GM21576 (cell line): ENCODE results near the gene RELN.
A peak's percentile ranks its signal among the peaks of the same experiment; 100 is the strongest.
"Not testable (repeated sequence)": the region's sequence is repeated elsewhere in the genome, so short reads cannot be mapped to it uniquely, and the experiment has no call there.

Experiments used
- ATAC-seq: cut with Tn5 transposase; IDR thresholded peaks from one replicate; pipeline ENCODE4 v1.9.1; 2021; ENCODE audit warnings: mild to moderate bottlenecking, moderate library complexity; ENCODE audit not compliant: unreplicated experiment

The RELN gene

DNA sequence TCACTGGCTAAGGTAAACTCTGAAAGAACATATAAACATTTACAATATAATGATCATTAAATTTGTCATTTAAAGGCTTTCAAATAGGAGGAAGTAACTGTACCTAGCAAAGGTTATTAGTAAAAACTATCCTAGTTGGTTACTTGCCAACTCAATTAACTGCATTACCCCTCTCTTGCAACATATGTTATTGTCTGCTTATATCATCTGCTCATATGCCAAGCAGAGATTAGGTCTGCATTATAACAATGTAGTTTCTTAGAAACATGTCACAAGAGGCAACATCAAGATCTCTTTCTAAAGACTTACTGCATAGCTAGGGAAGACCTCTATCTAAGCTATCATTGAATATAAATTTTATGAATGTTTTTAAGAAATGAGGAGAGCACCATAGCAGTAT, 132.5 kb downstream of the RELN start:
- no peak for ATAC-seq

DNA sequence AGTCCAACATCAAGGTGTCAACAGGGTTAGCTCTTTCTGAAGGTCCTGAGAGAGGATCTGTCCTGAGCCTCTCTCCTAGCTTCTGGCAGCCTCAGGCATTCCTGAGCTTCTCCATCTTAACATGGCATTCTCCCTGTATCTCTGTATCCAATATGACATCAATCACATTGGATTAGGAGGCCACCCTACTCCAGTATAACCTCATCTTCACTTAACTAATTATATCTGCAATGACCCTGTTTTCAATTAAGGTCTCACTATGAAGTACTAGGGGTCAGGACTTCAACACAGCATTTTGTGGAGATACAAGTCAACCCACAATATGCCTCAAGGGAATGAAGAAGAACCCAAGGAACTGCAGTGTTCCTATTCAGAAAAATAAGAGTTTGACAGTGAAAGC, 133.8 kb downstream of the RELN start:
- ATAC-seq, result no peak

DNA sequence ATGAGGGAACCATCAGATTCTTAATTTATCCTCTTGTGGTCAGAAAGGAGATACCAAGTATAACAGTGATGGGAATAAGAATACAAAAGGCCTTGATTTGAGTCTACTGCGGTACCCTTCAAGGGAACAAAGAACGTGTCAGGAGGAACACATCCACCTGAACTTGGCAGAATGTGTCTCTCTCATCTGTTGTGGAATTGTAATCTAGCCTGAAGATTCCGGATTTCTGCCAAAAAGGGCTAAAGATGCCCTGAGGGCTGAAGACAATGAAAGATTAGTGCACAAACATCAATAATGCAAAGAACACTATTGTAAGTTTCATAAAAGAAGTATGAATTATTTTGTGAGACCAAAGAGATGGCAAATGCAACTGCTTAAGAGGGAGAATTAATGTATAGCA, 134.8 kb downstream of the RELN start:
- no peak for ATAC-seq

DNA sequence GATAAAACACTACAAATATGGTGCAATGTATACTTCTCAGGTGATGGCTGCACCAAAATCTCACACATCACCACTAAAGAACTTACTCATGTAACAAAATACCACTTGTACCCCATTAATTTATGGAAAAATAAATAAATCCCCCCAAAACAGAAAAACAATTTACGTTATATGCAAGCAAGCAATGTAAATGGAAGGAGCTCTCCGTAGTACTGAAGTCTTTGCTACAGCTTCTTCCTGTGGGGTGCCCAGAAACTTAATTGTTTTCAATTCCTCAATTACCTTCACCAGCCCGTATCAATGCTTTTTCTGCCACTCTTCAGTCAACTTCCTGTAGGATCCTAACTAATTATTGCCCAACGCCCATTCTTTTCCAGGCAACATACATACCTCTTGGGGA, 138.1 kb downstream of the RELN start:
- ATAC-seq, result no peak

DNA sequence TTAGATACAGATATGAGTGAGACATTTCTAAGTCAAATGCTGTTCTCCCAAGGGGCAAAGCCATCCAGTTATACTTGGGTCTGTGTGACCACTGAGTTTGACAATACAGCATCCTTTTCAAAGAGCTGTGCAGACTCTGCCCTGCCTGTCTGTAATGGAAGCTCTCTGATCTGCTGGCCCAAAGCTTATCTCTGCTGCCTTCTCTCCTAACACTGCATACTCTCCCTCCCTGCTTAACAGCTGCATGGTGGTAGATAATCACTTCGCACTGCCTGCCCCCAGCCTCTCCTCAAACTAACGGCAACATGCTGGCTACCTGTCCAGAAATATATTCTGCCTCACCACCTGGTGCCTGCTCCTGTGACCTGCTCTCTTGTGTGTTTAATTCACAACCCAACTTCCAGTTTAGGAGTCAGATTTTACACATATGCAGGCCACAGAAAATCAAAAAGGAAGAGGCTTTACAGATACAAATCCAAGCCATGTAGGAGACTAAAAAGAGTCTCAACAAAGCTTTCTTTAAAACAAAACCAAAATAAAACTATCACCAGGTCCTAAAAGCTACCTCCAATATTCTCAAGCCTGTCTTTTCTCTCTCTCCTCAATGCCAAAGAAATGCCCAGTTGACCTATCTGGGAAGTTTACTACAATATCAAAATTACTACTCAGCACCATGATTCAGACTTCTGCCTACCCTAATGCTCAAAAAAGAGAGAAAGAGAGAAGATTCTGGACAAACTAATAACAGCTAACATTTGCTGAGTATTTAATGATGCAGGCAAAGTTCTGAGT, 145.6 kb downstream of the RELN start:
- ATAC-seq, result no peak

DNA sequence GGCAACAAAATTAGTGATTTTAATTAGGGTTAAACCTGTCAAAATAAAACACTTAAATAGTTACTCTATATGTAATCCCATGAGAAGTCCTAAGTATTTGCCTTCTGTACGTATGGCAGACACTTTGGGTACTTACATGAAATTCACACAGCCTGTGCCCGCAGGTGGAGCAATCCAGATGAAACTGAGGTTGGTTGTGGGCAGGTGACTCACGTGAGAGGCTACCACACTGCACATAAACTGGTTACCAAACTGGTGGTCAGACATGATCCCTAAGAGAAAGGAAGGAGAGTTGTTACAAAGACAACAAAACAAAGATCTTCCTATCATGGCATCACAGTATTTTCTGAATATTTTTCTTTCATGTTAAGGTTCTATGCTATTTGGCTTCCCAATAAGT, 156.1 kb downstream of the RELN start:
- no peak for ATAC-seq

DNA sequence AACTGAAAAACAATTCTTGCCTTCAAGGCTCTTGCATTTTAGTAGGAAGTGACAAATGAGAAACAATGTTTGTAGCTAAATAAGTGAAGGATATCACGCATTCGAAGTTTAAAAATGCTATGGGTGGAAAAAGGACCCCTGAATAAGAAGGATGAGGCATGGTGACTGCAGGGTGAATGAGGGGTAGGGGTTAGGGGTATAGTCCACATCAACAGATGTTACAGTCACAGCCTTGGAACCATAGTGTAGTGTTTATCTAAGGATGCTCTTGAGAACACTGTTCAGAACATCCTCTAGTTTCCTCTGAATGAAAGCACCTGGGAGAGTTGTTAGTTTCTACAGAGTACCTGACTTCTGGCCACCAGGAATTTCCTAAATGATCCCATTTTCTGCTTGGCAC, 157.0 kb downstream of the RELN start:
- no peak for ATAC-seq

DNA sequence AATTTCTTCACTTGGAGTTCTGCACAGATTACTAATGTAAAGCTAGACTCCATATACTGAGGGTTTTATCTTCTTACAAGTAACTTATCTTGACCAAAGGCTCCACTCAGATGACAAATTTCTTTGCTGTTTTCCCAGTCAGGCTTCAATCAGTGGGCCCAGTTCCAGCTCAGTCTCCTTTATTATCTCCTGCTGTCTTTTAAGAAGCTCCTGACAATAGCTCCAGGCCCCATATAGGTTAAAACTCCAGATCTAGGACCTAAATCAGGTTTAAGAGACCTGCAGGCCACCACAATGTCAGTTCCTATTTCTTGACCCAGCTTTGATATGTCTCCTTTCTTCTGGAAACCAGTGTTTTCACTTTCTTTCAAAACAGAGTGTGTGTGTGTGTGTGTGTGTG, 165.2 kb downstream of the RELN start:
- no peak for ATAC-seq

DNA sequence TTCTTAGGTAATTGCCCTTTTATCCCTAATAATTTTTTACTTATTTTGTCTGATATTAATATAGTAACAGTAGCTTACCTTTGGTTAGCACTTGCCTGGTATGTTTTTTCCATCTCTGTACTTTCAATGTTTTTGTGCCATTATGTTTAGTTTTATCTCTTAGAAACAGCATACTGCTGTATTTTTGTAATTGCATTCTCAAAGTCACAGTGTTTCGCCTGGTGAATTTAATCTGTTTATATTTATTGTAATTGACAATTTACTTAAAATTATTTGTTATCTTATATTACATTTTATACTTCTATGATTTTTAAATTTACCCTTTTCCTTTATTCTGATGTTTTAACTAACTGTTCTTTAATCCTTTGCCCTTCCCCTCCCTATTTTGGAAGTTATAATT, 166.4 kb downstream of the RELN start:
- ATAC-seq, result no peak

DNA sequence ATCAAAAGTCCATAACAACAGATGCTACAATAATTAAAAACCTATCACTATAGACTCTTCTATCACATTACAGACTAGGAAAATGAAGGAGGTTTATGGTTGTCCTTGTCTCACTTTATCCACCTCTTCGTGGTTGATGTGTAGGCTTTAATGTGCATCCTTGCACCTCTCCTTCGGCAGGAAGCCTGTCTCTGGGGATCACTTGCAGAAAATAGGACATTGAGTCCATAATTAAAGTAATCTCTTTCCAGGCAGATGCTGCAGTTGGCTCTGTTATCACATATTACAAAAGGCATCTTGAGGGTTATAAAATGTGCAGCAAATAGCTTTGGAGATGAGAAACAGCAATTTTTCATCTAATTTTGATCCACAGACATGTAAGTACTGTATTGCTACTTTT, 168.4 kb downstream of the RELN start:
- ATAC-seq, result no peak

DNA sequence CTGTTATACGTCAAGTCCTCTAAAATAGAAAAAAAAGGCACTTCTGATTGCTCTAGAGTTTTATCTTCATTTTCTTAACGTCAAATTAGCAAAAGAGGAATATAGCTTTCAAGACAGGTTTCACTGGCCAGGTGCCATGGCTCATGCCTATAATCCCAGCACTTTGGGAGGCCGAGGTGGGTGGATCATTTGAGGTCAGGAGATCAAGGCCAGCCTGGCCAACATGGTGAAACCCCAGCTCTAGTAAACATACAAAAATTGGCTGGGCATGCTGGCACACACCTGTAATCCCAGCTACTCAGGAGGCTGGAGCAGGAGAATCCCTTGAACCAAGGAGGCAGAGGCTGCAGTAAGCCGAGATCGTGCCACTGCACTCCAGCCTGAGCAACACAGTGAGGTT, 173.5 kb downstream of the RELN start:
- not testable (repeated sequence) for ATAC-seq

DNA sequence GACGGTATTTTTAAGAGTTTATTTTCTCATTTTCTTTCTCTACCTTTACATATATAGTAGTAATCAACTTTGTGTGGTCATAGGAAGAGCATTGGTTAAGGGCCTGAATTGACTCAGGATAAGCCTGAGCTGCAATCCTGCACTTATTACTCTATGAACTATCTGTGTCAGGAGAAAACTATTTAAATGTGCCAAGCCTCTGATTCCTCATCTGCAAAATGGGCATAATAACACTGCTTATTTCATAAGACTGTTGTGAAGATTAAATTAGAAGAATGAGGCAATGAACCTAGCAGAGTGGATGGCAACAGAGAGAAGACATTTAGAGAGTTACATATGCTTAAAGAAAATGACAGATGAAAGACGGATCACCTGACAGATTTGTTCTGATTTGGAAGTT, 175.5 kb downstream of the RELN start:
- ATAC-seq, result no peak

DNA sequence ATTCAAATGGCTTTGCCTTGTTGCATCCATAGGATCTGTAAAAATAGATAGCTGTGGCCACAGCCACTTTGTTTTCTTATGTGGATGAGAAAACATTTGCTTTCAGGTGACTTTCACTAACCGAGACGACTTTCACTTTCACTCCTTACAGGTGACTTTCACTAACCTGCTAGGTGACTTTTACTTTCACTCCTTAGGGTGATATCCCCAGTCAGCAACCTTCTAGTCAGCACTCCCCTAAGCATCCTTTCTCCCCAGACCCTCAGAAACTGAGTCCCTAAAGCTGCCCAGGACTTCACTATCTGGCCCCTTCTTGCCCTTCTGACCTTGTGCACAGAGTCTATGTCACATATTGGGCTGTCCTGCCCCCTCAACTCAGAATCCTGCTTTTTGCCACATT, 177.5 kb downstream of the RELN start:
- peak; percentile 87 for ATAC-seq

DNA sequence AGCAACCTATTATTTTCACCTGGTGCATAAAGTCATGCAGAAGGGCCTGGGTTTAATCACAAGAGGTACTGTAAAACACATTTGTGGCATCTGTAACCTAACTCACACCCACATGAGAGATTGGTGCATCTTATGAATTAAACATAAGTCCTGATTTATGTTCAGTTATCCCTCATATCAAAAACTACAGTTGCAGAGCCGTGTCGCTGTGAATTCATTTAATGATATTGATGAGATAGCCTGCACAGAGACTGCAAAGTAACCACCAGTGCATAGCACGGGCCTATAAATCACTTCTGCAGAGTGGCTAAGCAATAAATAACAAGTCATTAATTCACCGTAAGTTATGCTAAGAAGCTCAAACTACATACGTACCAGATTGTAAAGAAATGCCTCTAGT, 178.2 kb downstream of the RELN start:
- no peak for ATAC-seq

DNA sequence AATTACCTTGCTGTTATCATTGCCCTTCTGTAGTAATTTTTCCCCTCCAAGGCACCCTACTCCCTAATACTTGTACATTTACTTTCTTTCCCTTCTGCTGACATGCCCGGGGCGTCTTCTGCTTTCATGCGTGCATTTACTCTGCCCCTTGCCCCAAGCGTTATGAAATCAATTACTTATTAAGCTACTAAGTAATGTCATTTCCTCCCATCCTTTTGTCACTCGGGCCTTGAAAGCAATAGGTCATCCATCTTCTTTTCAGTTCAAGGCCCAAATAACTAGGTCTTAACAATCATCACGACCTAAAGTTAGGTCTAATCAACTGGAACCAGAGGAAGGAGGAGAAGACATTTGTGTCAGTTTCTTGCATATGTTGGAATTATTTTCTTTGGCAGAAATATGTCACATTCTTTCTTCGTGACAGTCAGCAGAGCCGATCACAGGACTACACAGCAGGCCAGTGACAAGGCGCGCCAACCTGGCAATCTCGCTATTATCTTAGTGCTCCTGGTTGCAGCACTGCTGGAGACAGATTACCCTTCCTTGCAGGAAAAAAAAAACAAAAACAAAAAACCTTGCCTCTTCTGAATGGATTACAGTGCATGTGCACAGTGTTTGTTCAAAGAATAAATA, 179.2 kb downstream of the RELN start:
- ATAC-seq, result no peak

DNA sequence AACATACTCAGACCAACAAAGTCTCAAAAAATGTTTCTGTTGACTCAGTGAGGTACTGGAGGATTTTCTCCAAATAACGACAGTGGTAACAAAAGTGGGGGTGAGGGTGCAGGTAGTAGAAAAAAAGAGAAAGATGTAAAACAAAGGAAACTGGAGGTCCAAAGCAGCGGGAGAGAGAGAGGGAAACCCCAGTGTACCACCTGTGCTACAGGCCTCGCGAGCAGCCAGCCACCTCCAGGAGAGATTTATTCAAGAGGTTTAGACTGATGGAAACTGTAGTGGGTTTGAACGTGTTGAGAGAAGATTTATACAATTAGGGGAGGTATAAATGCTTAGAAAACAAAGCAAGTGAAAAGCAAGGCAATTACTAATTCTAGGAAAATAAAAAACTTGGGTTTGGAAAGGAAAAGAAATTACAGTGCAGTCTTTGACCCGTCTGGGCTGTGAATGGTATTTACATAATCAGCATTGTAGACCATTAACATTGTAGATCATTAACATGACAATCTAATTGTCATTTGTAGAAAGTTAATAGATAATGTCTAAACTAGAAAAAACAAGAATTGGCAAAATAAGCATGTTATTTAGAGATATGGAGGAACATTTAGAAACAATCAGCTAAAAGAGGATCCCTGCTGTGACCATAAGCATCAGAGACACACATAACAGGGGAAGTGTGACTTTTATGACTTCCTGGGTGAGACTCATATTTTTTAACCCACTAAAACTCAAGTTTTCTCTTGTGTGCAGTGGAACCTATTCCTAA, 180.0 kb downstream of the RELN start:
- no peak for ATAC-seq

DNA sequence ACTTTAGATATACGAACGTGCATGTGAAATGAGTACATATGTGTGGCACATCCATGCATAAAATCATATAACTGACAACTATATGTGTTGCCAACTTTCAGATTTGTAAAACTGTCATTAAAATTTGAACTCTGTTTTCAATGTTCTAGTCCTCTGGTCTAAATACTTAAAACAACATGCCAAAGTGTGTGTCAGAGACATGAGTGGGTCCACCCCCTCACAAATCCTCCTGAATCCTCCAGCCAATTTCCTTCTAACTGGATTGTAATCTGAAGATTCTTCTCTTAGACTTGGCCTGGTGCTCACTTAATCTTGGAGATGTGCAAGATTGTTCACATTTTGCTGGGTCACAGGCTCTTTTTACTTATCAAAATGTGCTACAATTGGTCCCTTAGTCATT, 184.1 kb downstream of the RELN start:
- no peak for ATAC-seq

DNA sequence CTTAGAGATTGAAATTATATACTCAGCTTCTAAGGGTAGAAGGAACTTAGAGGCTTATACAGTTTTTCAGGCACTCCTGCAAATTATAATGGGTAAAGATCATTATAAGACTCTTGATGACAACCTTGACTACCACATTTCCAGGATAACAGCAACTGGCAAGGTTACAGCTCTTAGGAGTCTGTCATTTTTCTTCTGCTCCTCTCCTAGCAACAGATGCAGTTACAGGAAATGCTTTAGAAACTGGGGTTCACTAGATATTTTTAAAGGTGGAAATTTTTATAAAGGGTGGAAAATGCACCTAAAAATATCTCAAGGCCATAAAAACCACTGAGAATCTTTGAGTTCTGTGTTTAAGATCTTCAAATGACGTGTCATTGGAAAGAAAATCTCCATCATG, 185.8 kb downstream of the RELN start:
- ATAC-seq, result no peak

DNA sequence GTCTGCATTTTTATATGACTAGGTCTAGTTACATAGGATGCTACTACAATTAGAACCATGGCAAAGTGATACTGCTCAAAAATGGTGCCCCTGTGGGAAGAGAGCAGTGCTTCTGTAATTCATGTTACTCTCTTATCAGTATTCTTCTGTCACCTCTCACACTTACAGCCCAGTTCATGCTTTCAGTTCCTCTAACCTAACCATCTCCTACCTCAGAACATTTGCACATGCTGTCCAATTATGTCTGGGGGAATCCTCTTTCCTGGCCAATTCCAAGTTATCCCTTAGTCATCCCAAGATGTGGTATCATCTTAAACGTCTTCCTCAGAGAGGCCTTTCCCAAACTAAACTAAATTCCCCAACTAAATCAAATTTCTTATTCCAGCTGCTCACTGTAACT, 190.2 kb downstream of the RELN start:
- ATAC-seq, result no peak

DNA sequence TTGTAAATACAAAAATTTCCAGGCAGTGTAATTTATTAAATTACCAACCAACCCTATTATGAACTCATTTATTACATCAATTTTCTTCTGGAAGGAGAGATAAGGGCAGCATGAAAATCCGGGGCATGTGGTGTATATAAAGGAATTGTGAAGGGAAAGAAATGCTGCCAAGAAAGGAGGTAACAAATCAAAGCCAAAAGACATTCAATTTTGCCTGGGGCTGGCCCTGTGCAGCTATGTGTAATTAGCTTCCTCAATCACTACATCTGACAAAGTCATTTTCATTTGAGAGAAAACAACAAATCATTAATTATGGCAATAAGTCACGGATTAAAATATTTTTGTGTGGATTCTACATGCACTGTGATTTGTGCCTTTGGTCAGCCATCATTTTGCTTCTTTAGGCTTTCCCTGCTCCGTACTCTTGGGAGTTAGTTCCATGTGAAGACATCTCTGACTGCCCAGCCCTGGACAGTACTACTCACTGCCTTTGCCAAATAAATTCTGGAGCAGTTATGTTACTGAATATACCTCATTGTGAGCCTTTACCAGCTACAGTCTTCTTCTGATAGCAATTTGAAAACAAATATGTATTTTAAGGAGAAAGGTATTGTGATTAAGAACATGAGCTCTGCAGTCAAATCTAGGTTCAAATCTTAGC, 191.7 kb downstream of the RELN start:
- no peak for ATAC-seq

DNA sequence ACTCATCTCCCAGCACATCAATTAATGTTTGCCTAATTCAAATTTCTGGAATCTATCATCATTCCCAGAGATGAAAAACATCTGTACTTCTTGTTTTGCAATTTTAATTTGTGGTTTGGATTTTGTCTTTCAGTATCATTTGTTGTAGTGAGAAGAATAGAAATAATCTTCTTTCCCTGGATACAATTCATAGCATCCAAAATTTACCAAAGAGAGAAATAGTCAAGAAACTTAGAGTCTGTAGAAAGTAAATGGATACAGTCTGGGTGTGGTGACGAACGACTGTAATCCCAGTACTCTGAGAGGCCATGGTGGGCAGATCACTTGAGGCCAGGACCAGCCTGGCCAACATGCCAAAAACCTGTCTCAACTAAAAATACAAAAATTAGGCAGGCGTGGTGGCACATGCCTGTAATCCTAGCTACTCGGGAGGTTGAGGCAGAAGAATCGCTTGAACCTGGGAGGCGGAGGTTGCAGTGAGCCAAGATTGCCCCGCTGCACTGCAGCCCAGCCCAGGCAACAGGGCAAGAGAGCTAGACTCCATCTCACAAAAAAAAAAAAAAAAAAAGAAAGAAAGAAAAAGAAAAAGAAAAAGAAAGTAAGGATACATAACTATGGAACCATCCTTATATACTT, 193.0 kb downstream of the RELN start:
- ATAC-seq, result no peak
